Stimulated activated CD8-positive, alpha-beta memory T cell treated with anti-CD3 and anti-CD28 coated beads, Interleukin-2, amount 100 ng/mL, for 1 hour (primary cell): ENCODE results near the gene DYTN.
A peak's percentile ranks its signal among the peaks of the same experiment; 100 is the strongest.
"Not testable (repeated sequence)": the region's sequence is repeated elsewhere in the genome, so short reads cannot be mapped to it uniquely, and the experiment has no call there.

ENCODE experiments used
- DNase-seq, 2 donors: peaks; one replicate each; pipeline ENCODE4 v3.0.0-alpha.2; 2020; ENCODE audit warnings: low read depth in 2 of 2

The DYTN gene, protein sequence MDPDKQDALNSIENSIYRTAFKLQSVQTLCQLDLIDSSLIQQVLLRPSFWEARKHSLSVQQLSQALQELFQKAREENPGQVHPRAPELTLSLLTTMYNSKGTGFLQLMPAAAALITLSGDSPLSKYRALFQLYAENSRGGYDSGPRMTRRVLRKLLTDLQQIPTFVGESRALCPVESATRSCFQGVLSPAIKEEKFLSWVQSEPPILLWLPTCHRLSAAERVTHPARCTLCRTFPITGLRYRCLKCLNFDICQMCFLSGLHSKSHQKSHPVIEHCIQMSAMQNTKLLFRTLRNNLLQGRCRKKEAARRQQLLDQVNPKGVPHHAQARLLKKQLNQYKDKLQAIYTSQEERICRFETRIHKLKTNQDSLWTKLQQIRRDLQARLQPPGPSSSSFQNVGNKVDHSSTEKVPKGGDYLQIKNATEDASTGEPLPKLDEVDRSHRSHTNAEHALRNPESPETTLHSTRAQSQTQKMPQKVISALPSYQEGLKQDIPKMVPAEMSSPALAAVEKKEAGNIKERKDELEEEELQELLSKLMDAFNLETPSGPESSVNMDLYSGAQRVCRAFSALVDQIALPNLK

DNA sequence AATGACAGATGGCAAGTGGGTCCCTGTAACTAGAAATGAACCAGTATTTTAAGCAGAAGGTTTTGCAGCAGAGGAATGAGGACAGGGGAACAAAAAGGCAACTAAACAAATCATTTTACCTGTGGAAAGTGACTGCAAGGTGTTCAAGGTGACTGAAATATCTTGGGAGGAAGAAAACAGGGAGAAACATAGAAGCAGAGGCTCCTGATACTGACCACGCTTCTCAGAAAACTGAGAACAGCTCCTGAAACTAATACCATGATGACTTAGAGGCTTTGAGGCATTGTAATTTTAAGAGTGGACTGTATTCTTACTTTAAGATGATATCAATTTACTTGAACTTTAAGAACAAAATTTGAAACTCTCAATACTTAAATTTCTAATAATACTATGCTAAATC is at the start of gene DYTN:
DYTN (minus strand) TSS at position 101 of the 400 bp plus-strand sequence. CDS start 117 bp downstream, outside the sequence.
- DNase-seq, result no peak

DNA sequence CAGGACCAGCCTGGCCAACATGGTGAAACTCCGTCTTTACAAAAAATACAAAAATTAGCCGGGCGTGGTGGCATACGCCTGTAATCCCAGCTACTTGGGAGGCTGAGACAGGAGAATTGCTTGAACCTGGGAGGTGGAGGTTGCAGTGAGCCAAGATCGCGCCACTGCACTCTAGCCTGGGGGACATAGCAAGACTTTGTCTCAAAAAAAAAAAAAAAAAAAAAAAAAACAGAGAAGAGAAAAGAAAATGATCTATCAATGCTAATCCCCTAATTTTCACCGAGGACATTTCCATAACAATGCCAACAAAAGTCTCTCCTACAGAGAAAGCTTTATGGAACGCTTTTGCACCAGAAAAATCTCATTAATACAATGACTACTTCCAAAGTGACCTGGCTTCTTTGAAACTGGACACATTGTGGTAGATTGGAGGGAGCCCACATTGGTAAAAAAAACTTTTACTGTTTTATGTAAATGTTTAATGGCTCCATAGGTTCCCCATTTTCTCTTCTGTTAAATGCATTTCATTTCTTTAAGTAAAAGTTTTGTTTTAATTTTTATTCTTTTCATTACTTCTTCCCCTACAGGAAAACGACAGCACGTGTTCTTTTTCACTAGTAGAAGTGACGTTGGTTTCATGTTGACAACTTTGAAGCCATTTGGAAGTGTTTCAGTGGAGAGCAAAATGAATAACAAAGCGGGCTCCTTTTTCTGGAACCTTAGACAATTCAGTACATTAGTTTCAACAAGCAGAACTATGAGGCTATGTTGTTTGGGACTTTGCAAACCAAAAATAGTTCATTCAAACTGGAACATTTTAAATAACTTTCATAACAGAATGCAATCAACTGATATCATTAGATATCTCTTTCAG is 48.1 kb upstream of the DYTN start:
- DNase-seq, result no peak

DNA sequence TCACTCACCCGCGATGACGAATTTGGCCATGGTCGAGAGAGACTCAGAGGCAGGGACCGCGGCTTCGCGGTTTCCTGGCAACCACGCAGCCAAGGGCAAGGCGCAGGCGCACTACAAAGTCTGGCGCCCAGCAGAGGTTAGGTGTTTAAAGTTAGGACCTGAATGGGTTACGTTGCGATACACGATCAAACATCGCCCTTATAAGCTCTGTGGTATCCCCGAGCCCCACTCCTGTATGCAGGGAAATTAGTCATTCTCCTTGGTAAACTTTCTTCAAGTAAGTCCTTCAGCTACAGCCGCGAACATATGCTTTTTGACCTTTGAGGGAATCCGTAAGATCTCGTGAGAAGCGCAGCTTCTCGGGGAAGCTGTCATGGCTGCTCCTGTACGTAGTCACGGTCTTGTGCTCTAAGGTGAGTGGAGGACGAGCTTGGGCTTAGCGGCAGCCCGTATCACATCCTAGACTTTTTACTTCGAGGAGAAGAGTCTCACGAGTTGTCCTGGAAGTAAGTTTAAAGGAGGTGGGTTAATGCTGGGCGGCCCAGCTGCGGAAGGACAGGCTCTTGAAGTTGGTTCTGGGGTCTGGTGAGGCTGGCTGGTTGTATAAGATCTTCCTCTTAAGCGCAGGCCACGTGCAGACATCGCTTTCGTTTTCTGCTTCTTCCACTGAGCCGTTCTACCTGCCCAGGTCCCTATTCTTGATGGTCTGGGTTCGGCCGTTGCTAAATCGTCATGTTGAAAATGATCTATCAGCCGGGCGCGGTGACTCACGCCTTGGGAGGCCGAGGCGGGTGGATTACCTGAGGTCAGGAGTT is 47.3 kb upstream of the DYTN start, which contains the start of the genes FASTKD2 and MDH1B:
FASTKD2 (plus strand) TSS at position 365 of the 815 bp plus-strand sequence. CDS start 1,088 bp downstream, outside the sequence.
MDH1B (minus strand) TSS at position 87 of the 815 bp plus-strand sequence; CDS start at position 30, 57 bp downstream.
- peak; percentile 62 to 65 for DNase-seq

DNA sequence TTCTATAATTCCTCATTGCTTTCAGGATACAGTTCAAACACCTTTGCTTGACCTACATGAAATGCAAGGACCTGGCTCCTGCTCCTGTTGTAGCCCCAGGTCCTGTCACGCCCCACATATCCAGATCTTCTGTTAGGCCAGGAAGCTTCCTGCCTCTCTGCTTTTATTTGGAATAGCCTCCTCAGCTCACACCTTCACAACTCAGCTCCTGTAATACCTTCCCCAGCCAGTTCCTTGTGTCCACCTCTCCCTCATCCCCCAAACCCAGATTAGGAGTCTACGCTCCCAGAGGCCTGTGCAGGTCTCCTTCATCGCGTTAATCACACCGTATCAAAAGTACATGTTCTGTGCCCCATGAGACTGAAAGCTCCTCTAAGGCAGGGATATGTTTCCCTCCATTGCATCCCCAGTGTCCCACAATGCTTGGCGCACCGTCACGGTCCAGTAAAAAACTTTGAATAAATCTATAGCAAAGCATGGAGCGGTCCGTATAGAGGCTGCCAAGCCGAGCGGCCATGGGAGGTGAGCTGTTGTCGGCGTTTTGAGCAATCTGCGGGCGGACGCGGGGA is 46.6 kb upstream of the DYTN start:
- no peak for DNase-seq

DNA sequence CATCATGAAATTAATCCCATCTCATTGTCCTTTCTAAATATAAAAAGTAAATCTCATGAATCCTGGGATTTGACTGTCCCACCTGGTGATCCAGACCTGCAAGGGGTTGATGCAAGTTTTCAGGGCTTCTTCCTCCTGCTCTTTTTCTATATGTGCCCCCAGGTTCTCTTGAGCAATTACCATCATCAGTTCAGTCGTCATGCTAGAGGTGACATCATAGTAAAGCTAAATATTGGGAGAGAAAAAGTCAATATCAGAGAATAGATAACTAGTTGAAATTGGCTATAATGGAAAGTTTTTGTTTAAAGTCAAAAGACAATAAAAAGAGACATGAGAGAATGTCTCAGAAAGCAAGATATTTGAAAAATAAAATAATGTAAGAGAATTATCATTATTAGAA is 38.6 kb upstream of the DYTN start:
- no peak for DNase-seq

DNA sequence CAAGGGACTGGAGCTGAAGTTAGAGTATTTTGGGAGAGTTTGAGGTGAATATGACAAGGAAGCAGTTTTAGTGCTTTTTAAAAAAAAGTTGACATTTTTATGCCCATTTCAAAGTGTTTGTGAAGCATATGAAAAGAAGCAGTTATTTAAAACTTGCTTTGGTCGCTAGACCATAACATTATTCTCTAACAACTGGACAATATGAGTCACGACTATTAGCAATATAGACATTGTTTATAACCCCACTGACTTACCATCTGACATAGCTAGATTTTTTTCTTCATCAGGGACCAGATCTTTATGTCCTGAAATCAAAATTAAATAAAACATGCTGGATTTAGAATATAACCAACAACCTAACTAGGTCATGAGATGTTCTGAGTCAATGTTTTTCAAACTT is 22.6 kb upstream of the DYTN start:
- no peak for DNase-seq

DNA sequence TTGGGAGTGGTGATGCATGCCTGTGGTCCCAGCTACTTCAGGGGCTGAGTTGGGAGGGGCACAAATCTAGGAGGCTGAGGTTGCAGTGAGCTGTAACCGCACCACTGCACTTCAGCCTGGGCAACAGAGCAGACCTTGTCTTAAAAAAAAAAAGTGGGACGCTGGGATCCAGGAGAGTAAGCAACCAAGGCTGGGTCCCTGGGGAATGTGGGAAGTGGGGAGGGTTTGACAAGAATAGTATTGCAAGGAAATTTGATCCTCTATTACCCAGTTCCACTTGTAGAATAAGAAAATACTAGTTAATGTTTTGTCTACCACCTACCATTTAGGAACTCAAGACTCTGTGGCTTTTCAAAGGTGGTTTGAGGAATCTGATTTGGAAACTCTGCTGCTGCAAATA is 21.1 kb upstream of the DYTN start:
- DNase-seq, result no peak

DNA sequence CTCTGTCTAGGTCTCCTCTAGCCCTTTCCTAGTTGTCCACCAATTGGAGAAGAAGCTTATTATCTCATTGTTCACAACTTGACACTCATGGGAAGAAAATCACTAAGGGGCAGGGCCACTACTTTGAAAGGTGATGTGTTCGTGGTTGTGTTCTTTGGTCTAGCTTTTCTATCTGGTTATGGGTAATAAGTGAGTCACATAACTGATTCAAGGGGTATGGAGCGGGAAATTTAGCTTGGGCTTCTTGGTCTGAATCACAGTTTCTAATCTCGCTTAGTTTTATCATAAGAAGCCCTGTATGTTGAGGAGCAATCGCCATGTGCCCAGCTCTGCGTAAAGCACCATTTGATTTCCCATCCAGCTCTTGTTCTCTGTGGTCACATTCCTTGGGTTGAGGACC is 18.7 kb upstream of the DYTN start:
- DNase-seq, result no peak

DNA sequence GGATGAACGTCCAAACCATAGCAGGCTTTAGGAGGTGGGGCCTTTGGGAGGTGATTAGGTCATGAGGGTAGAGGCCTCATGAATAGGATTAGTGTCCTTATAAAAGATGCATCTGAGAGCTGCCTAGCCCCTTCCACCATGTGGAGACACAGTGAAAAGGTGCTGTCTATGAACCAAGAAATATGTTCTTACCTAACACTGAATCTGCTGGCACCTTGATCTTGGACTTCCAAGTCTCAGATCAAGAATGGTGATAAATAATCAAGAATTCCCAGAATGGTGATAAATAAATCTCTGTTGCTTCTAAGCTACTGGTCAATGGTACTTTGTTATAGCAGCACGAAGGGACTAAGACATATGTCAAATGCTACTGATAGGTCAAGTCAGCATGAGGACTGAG is 15.1 kb upstream of the DYTN start:
- DNase-seq, result no peak

DNA sequence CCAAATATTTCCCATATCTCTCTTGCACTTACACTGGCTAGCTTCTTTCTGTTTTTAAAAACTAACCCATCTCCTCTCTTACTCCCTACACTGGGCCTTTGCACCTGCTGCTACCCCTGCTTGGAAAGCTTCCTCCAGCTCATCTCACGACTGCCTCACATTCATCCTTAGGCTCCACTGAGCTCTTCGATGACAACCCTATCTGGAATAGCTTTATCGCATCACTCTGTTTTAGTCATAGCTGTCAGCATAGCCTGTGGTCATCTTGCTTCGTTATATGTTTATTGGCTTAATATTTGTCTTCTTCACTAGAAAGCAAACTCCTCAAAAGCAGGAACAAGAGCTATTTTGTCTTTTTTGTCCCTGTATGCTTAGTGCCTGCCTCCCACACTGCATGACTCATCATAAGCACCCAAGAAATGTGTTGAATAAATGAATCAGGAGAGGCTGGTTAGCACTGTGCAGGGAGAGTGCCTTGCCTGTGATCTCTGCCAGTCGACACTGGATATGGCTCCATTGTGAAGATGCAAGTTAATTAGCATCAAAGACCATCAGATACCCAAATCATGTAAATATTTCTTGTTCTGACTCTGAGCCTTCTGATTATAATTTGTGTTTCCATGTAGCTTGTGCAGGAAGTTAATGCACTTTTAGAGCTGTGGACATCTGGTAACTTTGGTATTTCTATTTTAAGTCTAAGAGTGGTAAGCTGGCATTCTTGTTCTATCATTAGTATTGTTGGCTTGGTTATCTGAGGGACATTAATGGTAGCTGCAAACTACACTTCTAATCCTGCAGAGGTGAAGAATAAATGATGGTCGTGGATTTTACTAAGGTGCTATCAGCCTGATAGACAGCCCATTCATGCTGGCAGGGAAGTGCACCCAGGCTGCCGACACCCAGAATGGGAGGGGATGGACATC is 10.3 kb upstream of the DYTN start:
- no peak for DNase-seq

DNA sequence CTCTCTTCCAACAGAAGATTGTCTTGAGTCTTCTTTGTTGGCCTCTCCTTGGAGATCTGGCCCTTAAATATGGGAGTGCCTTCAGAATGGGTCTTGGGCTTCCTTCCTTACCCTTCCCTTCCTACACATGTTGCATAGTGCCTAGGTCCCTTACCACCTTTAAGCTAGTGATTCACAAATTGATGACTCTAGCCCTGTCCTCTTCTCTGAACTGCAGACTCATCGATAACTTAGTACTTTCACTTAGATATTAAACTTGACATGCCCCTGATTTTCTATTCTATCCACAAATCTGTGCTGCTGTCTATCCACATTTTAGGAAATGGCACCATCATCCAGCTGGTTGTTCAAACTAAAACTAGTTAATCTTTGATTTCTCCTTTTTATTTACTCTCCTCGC is 9.1 kb upstream of the DYTN start:
- DNase-seq, result no peak

DNA sequence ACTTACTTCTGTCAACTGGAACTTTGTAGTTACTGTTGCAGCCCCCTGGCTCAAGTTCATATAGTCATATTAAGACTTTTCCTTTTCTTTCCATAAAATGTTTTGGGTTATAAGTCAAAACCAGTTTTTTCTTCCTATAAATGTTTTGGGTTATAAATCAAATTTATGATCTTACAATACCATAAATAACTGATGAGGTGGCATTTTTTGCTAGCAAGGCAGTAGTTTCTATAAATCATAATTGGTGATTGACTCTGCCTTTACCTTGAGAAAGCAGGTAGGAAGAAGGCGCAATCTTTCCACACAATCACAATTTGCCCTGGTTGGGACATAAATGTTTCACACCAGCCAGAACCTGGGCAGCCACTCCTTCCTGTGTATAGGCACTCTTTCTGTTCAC is 5.1 kb upstream of the DYTN start:
- no peak for DNase-seq

DNA sequence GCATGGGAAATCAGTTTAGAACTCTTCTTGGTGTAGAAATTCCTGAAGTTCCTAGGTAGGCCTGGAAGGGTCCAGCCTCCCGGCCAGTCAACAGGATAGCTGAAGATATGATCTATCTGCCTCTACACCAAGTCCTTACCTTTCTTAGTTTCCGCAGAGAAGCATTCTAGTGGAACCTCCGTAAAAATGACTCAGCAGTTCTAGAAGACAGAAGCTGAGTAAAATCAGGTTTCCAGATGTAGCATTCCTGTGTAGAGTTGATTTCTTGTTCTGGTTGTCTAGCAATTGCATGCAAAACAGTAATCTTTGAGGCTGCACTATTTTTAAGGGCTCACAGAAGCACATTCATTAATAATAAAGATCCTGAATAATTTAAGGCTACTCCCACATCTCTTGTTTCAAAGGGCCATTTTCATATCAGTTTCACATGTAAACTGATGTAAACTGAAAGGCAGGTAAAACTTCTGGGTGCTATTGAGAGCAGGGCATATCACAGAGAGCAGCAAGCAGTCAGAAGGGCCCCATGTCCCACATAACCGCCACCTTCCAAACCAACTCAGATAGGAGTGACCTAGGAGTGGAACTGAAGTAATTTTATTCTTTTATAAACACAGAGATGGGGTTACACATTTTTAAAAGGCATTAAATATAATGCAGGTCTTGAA is 3.2 kb upstream of the DYTN start:
- no peak for DNase-seq

DNA sequence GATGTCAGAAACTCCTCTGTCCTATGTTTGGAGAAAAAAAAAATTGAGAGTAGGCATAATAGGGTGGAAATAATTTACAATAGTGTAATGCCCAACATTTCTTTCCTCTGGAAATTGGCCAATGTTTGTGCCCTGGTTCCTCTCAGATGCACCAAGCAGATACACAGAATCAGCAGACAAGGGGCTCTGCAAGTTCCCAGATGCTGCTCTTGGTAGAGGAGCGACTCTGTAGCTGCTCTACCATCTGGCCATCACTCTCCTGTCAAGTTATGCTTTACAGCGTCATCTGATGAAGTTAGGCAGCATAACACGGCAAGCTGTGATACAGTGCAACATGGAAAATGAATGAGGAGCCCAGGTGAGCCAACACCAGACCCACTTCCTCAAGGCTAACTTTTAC is 1.6 kb downstream of the DYTN start:
- no peak for DNase-seq

DNA sequence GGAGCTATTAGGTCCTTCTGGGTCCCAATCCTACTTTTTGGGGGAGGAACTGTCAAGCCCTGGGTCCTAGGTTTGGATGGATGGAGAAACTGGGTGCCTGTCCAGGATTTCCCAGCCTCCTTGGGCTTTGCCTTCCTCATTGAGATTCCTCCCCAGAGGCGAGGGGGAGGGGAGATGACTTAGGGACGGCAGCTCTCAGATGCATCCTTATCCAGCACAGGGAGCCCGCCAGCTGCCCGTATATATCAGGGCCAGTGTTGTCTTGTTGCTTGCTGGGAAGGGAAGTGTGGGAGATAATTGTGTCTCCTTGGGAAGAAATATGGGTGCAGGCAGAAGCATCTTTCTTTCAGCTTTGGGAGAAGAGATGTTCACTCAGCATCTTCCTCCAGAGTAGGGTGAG is 3.0 kb downstream of the DYTN start:
- DNase-seq, result not testable (repeated sequence)

DNA sequence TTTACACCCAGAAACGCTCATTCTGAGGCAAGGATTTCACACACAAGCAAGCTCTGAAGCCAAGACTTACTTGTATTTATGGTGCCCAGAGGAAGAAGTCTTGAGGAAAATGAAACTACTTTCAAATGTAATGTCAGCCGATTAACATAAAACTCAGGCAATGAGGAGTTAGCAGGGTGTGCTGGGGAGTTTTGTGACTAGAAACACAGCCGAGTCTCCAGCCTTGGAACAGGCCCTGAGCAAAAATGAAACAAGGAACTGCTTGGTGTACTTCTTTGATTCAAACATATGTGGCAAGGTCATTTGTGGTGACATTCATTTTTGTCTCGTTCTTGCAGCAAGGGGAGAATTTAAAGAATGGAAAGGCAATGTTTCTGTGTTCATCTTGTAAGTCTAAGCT is 4.5 kb downstream of the DYTN start:
- DNase-seq, result no peak

DNA sequence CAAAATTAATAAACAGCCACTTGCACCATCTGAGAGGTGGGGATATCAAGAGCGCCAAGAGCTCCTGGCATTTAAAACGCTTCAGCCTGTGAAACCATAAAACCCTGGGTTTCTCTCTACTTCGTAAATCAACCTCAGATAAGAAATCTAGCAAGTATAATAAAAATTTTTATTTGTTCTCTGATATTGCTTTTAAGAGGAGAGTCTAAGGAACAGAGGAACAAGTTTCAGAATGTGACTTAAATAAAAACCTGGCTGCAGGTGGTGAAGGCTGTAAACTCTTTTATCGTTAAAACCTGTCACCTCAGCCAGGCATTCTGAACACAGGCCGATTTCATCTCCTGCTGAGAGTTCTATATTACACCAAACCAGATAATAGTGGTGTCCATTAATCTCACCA is 9.9 kb downstream of the DYTN start:
- no peak for DNase-seq

DNA sequence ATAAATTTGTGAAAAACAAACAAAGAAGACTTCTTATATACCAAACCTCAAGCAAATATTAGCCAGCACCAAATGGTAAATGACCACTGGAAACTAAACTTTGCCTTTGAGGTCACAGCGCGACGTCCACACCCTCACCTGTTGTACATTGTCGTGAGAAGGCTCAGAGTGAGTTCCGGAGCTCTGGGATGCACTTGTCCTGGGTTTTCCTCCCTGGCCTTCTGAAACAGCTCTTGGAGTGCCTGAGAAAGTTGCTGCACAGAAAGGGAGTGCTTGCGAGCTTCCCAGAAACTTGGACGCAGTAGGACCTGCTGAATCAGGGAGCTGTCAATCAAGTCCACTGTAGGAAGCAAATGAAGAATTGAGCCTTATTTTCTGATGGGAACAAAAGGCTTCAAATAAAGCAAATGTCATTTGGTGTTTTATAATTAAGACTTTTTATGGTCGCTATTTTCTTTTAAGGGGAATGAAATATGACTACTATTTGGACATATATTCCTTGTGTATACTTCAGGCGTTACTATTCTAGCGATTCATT is 11.0 kb downstream of the DYTN start:
- DNase-seq, result no peak

DNA sequence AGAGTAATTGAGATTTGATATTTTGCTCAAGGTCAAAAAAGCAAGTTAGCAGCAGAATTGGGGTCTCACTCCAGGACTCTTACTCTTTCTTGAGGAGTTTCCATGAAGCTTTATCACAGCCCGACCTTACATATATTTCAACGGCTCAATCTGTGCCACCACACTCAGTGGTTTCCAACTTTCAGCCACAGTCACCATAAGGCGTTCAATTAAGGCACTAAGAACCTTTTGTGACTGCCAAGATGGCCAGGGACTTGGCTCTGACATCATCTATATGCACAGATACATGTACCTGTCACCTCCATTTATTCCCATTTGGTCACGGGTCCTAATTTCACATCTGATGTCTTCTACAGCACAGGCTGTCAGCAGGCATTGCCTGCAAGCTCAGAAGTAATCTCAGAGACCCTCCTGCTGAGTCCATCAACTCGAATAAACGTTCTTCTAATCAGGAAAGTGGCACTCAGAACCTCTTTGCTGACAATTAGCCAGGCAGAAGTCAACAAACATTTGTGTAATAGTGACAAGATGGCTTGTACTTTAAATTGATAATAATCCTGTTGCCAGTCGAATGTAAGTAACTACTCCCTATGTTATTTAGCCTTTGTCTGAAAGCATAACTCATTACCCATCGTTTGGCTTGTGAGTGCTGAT is 16.1 kb downstream of the DYTN start:
- DNase-seq, result no peak
